ENCODE data around the gene ADCY4.

DNA sequence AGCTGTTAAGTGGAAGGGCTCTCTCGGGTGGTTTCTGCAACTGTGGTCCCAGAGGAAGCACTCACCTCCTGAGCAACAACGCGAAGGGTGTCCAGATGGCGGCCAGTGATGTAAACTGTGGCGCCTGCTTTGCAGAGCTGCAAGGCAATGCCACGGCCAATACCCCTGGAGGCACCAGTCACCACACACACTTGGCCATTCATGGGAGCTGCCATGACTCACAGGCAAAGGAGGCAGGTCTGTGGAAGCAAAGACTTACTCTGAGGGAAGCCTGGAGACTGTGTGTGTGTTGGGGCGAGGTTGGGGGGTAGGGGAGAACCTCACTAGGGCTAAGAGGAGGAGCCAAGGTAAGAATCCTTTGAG is 36.0 kb downstream of the ADCY4 start:
- TF ChIP-seq, protein P1, sequence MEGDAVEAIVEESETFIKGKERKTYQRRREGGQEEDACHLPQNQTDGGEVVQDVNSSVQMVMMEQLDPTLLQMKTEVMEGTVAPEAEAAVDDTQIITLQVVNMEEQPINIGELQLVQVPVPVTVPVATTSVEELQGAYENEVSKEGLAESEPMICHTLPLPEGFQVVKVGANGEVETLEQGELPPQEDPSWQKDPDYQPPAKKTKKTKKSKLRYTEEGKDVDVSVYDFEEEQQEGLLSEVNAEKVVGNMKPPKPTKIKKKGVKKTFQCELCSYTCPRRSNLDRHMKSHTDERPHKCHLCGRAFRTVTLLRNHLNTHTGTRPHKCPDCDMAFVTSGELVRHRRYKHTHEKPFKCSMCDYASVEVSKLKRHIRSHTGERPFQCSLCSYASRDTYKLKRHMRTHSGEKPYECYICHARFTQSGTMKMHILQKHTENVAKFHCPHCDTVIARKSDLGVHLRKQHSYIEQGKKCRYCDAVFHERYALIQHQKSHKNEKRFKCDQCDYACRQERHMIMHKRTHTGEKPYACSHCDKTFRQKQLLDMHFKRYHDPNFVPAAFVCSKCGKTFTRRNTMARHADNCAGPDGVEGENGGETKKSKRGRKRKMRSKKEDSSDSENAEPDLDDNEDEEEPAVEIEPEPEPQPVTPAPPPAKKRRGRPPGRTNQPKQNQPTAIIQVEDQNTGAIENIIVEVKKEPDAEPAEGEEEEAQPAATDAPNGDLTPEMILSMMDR (IDR thresholded peaks at IDR 0.05), result no peak
- TF ChIP-seq ZBTB21 (CRISPR knock-in tag; IDR thresholded peaks at IDR 0.05; ENCODE audit: borderline replicate concordance) (no peak), IRF2 (CRISPR knock-in tag; IDR thresholded peaks at IDR 0.05; ENCODE audit: borderline replicate concordance, low read depth) (no peak), NFYB (CRISPR knock-in tag; conservative IDR thresholded peaks at IDR 0.05; ENCODE audit: low read depth) (no peak), ZNF423 (CRISPR knock-in tag; IDR thresholded peaks at IDR 0.05) (no peak), CREB1 (CRISPR knock-in tag; IDR thresholded peaks at IDR 0.05) (no peak)
- TF ChIP-seq, protein P2, sequence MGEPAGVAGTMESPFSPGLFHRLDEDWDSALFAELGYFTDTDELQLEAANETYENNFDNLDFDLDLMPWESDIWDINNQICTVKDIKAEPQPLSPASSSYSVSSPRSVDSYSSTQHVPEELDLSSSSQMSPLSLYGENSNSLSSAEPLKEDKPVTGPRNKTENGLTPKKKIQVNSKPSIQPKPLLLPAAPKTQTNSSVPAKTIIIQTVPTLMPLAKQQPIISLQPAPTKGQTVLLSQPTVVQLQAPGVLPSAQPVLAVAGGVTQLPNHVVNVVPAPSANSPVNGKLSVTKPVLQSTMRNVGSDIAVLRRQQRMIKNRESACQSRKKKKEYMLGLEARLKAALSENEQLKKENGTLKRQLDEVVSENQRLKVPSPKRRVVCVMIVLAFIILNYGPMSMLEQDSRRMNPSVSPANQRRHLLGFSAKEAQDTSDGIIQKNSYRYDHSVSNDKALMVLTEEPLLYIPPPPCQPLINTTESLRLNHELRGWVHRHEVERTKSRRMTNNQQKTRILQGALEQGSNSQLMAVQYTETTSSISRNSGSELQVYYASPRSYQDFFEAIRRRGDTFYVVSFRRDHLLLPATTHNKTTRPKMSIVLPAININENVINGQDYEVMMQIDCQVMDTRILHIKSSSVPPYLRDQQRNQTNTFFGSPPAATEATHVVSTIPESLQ (CRISPR knock-in tag; IDR thresholded peaks at IDR 0.05), result no peak
- TF ChIP-seq, protein P3, sequence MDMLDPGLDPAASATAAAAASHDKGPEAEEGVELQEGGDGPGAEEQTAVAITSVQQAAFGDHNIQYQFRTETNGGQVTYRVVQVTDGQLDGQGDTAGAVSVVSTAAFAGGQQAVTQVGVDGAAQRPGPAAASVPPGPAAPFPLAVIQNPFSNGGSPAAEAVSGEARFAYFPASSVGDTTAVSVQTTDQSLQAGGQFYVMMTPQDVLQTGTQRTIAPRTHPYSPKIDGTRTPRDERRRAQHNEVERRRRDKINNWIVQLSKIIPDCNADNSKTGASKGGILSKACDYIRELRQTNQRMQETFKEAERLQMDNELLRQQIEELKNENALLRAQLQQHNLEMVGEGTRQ (CRISPR knock-in tag; IDR thresholded peaks at IDR 0.05), result no peak

All from WTC11 (cell line).